CD14-positive monocyte (primary cell): Measurements from ENCODE around the gene JMJD1C. TPM values are rescaled to one million over a fixed set of nuclear protein-coding genes. Genes with fewer than 3 reads are reported as not detected.
A peak's percentile ranks its signal among the peaks of the same experiment; 100 is the strongest.

Experiments
- DNase-seq, 3 donors: peaks; one replicate each; pipeline ENCODE4 v3.0.0-alpha.2; 2011 to 2022
- H2AFZ ChIP-seq: 2 replicates; pipeline ENCODE4 v1.6.0; 2012; ENCODE audit warnings: mild to moderate bottlenecking, low read depth, low read length, inconsistent platforms; ENCODE audit not compliant: insufficient read depth, poor library complexity, severe bottlenecking
- H3K27ac ChIP-seq, 2 donors: 1 replicate in 1 of 2; 2 replicates in 1 of 2; pipeline ENCODE4 v1.5.1; 2012 to 2013; ENCODE audit warnings: low read length in 2 of 2, control low read depth in 1 of 2, inconsistent platforms in 1 of 2, low read depth in 1 of 2, mild to moderate bottlenecking in 1 of 2
- H3K27me3 ChIP-seq, 2 donors: one replicate each; pipeline versions ENCODE4 v1.6.0 to v1.6.1; 2011 to 2013; ENCODE audit warnings: low read length in 2 of 2; ENCODE audit not compliant: control insufficient read depth in 2 of 2, insufficient read depth in 2 of 2
- H3K36me3 ChIP-seq, 2 donors: replicated peaks in 1 of 2; 1 replicate in 1 of 2; 2 replicates in 1 of 2; pipeline versions ENCODE4 v1.5.1 to v1.6.1; 2012 to 2013; ENCODE audit warnings: low read length in 2 of 2, control low read depth in 1 of 2, inconsistent platforms in 1 of 2, mild to moderate bottlenecking in 1 of 2; ENCODE audit not compliant: insufficient read depth in 2 of 2, control insufficient read depth in 1 of 2
- H3K4me1 ChIP-seq, 2 donors: 1 replicate in 1 of 2; 2 replicates in 1 of 2; pipeline versions ENCODE4 v1.5.1 to v1.6.1; 2012 to 2013; ENCODE audit warnings: low read length in 2 of 2, control low read depth in 1 of 2, inconsistent platforms in 1 of 2, mild to moderate bottlenecking in 1 of 2, moderate library complexity in 1 of 2; ENCODE audit not compliant: insufficient read depth in 2 of 2, control insufficient read depth in 1 of 2
- H3K4me2 ChIP-seq: replicated peaks from 2 replicates; pipeline ENCODE3; 2012; ENCODE audit warnings: low read length, moderate library complexity, mild to moderate bottlenecking; ENCODE audit not compliant: poor library complexity, severe bottlenecking; ENCODE audit errors: extremely low read depth
- H3K4me3 ChIP-seq, 3 experiments: fragments of 200-600 bp in 1 of 3; sonication (generic) in 1 of 3; replicated peaks in 1 of 3; 1 replicate in 2 of 3; 2 replicates in 1 of 3; pipeline ENCODE4 v1.5.1; 2011 to 2013; ENCODE audit warnings: low read length in 3 of 3, mild to moderate bottlenecking in 3 of 3, control low read depth in 2 of 3, low read depth in 2 of 3, inconsistent platforms in 1 of 3, moderate library complexity in 1 of 3
- H3K79me2 ChIP-seq: 2 replicates; pipeline ENCODE4 v1.6.0; 2012; ENCODE audit warnings: mild to moderate bottlenecking, control low read depth, inconsistent platforms, low read length, moderate library complexity; ENCODE audit not compliant: insufficient read depth
- H3K9ac ChIP-seq: 2 replicates; pipeline ENCODE4 v1.6.0; 2017; ENCODE audit warnings: low read length, mild to moderate bottlenecking; ENCODE audit not compliant: insufficient read depth, poor library complexity, severe bottlenecking
- H3K9me3 ChIP-seq, 2 donors: replicated peaks in 1 of 2; 1 replicate in 1 of 2; 2 replicates in 1 of 2; pipeline versions ENCODE4 v1.5.1 to v1.6.1; 2012 to 2013; ENCODE audit warnings: low read length in 2 of 2, control low read depth in 1 of 2; ENCODE audit not compliant: control insufficient read depth in 1 of 2, insufficient read depth in 1 of 2
- H4K20me1 ChIP-seq: 2 replicates; pipeline ENCODE4 v1.6.0; 2012; ENCODE audit warnings: mild to moderate bottlenecking, low read length, control low read depth, moderate library complexity; ENCODE audit not compliant: insufficient read depth
- H3K27ac Mint-ChIP-seq, 7 donors: one replicate each; pipeline ENCODE4 v1.8.0; 2020; ENCODE audit warnings: mild to moderate bottlenecking in 7 of 7, mixed read lengths in 7 of 7, moderate library complexity in 6 of 7, inconsistent platforms in 2 of 7
- H3K27me3 Mint-ChIP-seq, 3 donors: one replicate each; pipeline ENCODE4 v1.8.0; 2021 to 2022; ENCODE audit warnings: low read depth in 3 of 3, mild to moderate bottlenecking in 3 of 3, mixed read lengths in 3 of 3, moderate library complexity in 3 of 3, inconsistent platforms in 1 of 3
- H3K36me3 Mint-ChIP-seq, 2 donors: one replicate each; pipeline ENCODE4 v1.8.0; 2020; ENCODE audit warnings: mixed read lengths in 2 of 2, inconsistent platforms in 1 of 2, mild to moderate bottlenecking in 1 of 2
- H3K4me1 Mint-ChIP-seq: one replicate; pipeline ENCODE4 v1.8.0; 2020; ENCODE audit warnings: mild to moderate bottlenecking, mixed read lengths
- H3K4me3 Mint-ChIP-seq, 2 donors: one replicate each; pipeline ENCODE4 v1.8.0; 2020; ENCODE audit warnings: mild to moderate bottlenecking in 2 of 2, mixed read lengths in 2 of 2, moderate library complexity in 1 of 2
- H3K9me3 Mint-ChIP-seq, 7 donors: one replicate each; pipeline ENCODE4 v1.8.0; 2020 to 2022; ENCODE audit warnings: mixed read lengths in 7 of 7, mild to moderate bottlenecking in 6 of 7, moderate library complexity in 6 of 7, inconsistent platforms in 2 of 7
- WGBS: methylation state at CpG from one replicate; pipeline ENCODE4 v1.1.5; 2013; ENCODE audit warnings: missing lambda C conversion rate; ENCODE audit not compliant: insufficient coverage; 5-methylcytosine and 5-hydroxymethylcytosine counted together
- intact Hi-C, 2 donors: fragments of 100-400 bp; cut with micrococcal nuclease; formaldehyde crosslinking; loops; one replicate each; pipeline versions ENCODE4 v1.15.0 to v1.15.1; 2023
- polyA plus RNA-seq, 3 donors: library from polyadenylated mRNA; depleted of rRNA in 1 of 3; unstranded in 2 of 3; stranded (reverse) in 1 of 3; fragments of 300-500 nt in 2 of 3; fragments of >200 nt in 1 of 3; fragmentation: Illumina TruSeq in 2 of 3; gene quantifications; 1 replicate in 2 of 3; 2 replicates in 1 of 3; pipeline ENCODE4 v1.2.3, GENCODE V29; 2012 to 2021
- TF ChIP-seq, protein P1 (sequence below): fragments of 200-600 bp; IDR thresholded peaks from one replicate; pipeline ENCODE4 v1.8.0; 2022; ENCODE audit warnings: antibody characterized with exemption, mild to moderate bottlenecking

Gene JMJD1C
- polyA plus RNA-seq, 3 donors, result 27.8 to 84.8 (median 46.5) TPM

DNA sequence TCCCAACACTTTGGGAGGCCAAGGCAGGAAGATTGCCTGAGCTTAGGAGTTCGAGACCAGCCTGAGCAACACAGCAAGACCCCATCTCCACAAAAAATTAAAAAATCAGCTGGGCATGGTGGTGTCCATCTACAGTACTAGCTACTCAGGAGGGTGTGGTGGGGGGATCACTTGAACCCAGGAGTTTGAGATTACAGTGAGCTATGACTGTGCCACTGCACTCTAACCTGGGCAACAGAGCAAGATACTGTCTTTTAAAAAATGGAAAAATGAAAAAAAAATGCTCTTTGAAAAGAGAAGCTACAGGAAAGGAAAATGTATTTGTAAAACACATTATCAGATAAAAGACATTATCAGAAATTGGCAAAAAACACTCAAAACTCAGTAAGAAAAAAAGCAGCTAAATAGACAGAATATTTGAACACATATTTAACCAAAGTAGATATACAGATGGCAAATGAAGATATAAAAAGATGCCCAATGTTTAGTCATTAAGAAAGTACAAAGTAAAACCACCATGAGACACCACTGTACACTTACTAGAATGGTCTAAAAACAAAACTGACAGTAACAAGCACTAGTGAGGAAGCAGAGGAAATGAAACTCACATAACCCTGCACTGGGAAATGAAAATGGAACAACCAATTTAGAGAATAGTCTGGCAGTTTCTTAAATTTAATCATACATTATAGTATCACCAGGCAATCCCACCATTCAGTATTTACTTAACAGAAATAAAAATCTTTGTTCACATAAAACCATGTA lies 292.1 kb downstream of the JMJD1C start:
- peaks cover 60 to 83% of the 10 kb centered on the region in 2 donors for H3K36me3 ChIP-seq
- no CpG with 5 or more reads among the region's 1 CpG for WGBS
- peak overlapping the region; percentile 14 to 24 for H3K27ac ChIP-seq
- intact Hi-C loops, result loop anchor here (10.0 kb wide), 2 partner anchors 461 to 551 kb away; no protein-coding TSS in a partner anchor
- peak overlapping the region; percentile 20 for H3K4me2 ChIP-seq
- H3K4me1 Mint-ChIP-seq, result peaks cover 30% of the 10 kb centered on the region
- H3K9ac ChIP-seq, result no peak overlapping the region
- no peaks in the 10 kb centered on the region for H3K9me3 ChIP-seq
- TF ChIP-seq, protein P1, sequence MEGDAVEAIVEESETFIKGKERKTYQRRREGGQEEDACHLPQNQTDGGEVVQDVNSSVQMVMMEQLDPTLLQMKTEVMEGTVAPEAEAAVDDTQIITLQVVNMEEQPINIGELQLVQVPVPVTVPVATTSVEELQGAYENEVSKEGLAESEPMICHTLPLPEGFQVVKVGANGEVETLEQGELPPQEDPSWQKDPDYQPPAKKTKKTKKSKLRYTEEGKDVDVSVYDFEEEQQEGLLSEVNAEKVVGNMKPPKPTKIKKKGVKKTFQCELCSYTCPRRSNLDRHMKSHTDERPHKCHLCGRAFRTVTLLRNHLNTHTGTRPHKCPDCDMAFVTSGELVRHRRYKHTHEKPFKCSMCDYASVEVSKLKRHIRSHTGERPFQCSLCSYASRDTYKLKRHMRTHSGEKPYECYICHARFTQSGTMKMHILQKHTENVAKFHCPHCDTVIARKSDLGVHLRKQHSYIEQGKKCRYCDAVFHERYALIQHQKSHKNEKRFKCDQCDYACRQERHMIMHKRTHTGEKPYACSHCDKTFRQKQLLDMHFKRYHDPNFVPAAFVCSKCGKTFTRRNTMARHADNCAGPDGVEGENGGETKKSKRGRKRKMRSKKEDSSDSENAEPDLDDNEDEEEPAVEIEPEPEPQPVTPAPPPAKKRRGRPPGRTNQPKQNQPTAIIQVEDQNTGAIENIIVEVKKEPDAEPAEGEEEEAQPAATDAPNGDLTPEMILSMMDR, result no peak
- H3K4me1 ChIP-seq, result peaks cover 20 to 26% of the 10 kb centered on the region in 2 donors
- peaks cover 96% of the 10 kb centered on the region for H4K20me1 ChIP-seq
- H3K36me3 Mint-ChIP-seq, result peaks cover 71 to 87% of the 10 kb centered on the region in 2 donors
- peak; percentile 32 to 61 (median 45) for DNase-seq
- peak overlapping the region in 1 of 3 experiments; percentile 9 for H3K4me3 ChIP-seq
- peak overlapping the region; percentile 66 to 79 (median 74) for H3K27ac Mint-ChIP-seq
- no peaks in the 10 kb centered on the region for H3K27me3 ChIP-seq
- no peaks in the 10 kb centered on the region for H3K27me3 Mint-ChIP-seq
- no peak overlapping the region for H2AFZ ChIP-seq
- no peaks in the 10 kb centered on the region for H3K9me3 Mint-ChIP-seq
- H3K79me2 ChIP-seq, result peaks cover 5% of the 10 kb centered on the region
- H3K4me3 Mint-ChIP-seq, result peak overlapping the region in 1 of 2 donors; percentile 69

DNA sequence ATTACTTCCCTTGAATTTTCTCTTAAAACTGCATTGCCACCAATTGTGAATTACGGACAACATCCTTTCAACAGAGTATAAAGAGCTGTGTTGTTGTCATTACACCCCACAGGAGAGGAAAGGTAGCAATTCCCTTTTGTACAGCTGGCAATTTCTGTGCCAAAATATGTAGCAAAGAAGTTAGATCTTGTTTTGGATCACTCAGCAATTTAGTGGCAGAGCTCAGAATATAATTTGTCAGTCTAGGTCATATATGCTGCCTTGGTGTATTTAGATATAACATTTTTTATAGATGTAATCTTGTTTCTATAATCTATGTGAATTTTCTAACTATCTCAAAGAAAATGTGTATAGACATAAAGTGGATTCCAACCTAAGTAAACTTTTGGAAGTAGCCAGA lies 293.9 kb downstream of the JMJD1C start:
- no CpG with 5 or more reads among the region's 1 CpG for WGBS
- Histone ChIP-seq H3K9ac (no peak overlapping the region), H3K36me3 (peaks cover 58 to 82% of the 10 kb centered on the region in 2 donors), H4K20me1 (peaks cover 81% of the 10 kb centered on the region), H3K27ac (no peak overlapping the region), H3K4me2 (no peak overlapping the region), H3K27me3 (no peaks in the 10 kb centered on the region), H3K4me3 (no peak overlapping the region), H2AFZ (no peak overlapping the region), H3K4me1 (peaks cover 20 to 26% of the 10 kb centered on the region in 2 donors), H3K79me2 (peaks cover 5% of the 10 kb centered on the region), H3K9me3 (no peaks in the 10 kb centered on the region)
- Mint-ChIP-seq H3K27me3 (no peaks in the 10 kb centered on the region), H3K9me3 (no peaks in the 10 kb centered on the region), H3K36me3 (peaks cover 67 to 81% of the 10 kb centered on the region in 2 donors), H3K4me1 (peaks cover 27% of the 10 kb centered on the region), H3K27ac (no peak overlapping the region), H3K4me3 (no peak overlapping the region)
- no peak for DNase-seq
- TF ChIP-seq, protein P1, result no peak
- intact Hi-C loops, result loop anchor here (10.0 kb wide), 2 partner anchors 463 to 553 kb away; no protein-coding TSS in a partner anchor
